DND-41 (cell line): ENCODE results near the gene UBXN2A.

Source experiments
- ATAC-seq: fragments of 200-7000 bp; cut with Tn5 transposase; 3 replicates; pipeline ENCODE4 v1.9.1; 2021; ENCODE audit warnings: low read depth; ENCODE audit not compliant: insufficient read depth
- DNase-seq: peaks from one replicate; pipeline ENCODE4 v3.0.0-alpha.2; 2020
- H2AFZ ChIP-seq: 2 replicates; pipeline ENCODE4 v1.6.0; 2012; ENCODE audit warnings: low read depth, low read length
- H3K27ac ChIP-seq: 2 replicates; pipeline ENCODE4 v1.5.1; 2012; ENCODE audit warnings: low read length, inconsistent platforms
- H3K27me3 ChIP-seq: fragments of 200-600 bp; sonication (generic); 2 replicates; pipeline ENCODE4 v1.6.0; 2012; ENCODE audit warnings: low read length, mild to moderate bottlenecking, inconsistent platforms; ENCODE audit not compliant: insufficient read depth, poor library complexity
- H3K36me3 ChIP-seq: 2 replicates; pipeline ENCODE4 v1.5.1; 2012; ENCODE audit warnings: low read length, inconsistent platforms; ENCODE audit not compliant: insufficient read depth
- H3K4me1 ChIP-seq: 2 replicates; pipeline ENCODE4 v1.5.1; 2012; ENCODE audit warnings: mild to moderate bottlenecking, low read length; ENCODE audit not compliant: insufficient read depth
- H3K4me2 ChIP-seq: 2 replicates; pipeline ENCODE4 v1.6.0; 2012; ENCODE audit warnings: mild to moderate bottlenecking, moderate library complexity, low read length, inconsistent platforms; ENCODE audit not compliant: insufficient read depth
- H3K4me3 ChIP-seq, 2 experiments: fragments of 200-600 bp in 1 of 2; shearing (Covaris generic) in 1 of 2; 2 replicates each; pipeline ENCODE4 v1.5.1; 2012 to 2016; ENCODE audit warnings: inconsistent platforms in 2 of 2, low read length in 2 of 2, mild to moderate bottlenecking in 2 of 2, low read depth in 1 of 2, moderate library complexity in 1 of 2
- H3K79me2 ChIP-seq: 2 replicates; pipeline ENCODE4 v1.6.0; 2012; ENCODE audit warnings: low read length, inconsistent platforms; ENCODE audit not compliant: insufficient read depth
- H3K9ac ChIP-seq: 2 replicates; pipeline ENCODE4 v1.6.0; 2012; ENCODE audit warnings: low read depth, mild to moderate bottlenecking, inconsistent platforms, low read length, moderate library complexity
- H3K9me3 ChIP-seq: 2 replicates; pipeline ENCODE4 v1.5.1; 2012; ENCODE audit warnings: low read length, moderate library complexity, mild to moderate bottlenecking, inconsistent platforms; ENCODE audit not compliant: insufficient read depth, severe bottlenecking
- H4K20me1 ChIP-seq: 2 replicates; pipeline ENCODE4 v1.6.0; 2012; ENCODE audit warnings: low read length; ENCODE audit not compliant: insufficient read depth
- CTCF ChIP-seq: IDR thresholded peaks from 2 replicates; pipeline ENCODE4 v1.5.1; 2012; ENCODE audit warnings: borderline replicate concordance, low read length, moderate library complexity, mild to moderate bottlenecking; ENCODE audit not compliant: poor library complexity, severe bottlenecking; ENCODE audit errors: extremely low read depth
- EZH2 ChIP-seq: IDR thresholded peaks from 3 replicates; pipeline ENCODE4 v1.6.1; 2012; ENCODE audit warnings: borderline replicate concordance, low read depth, mild to moderate bottlenecking, moderate library complexity, low read length, inconsistent platforms; ENCODE audit not compliant: severe bottlenecking

UBXN2A gene

DNA sequence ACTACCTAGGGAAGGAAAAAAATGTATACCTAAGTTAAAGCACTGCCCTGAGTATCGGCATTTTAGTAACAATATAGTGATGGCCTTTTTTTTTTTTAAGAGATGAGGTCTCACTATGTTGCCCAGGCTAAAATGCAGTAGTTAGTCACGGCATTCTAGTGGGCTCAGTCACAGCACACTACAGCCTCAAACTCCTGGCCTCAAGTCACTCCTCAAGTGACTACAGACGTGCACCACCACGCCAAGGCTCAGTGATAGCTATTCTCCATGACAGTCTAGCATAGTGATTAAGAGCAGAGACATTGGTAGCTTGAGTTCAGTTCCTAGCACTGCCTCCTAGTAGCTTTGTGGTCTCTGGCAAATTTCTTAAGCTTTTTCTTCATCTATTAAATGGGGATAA, 27.6 kb downstream of the UBXN2A start:
- H3K27me3 ChIP-seq, result no peaks in the 10 kb centered on the region
- ATAC-seq (no peak), DNase-seq (no peak)
- TF ChIP-seq CTCF (no peak), EZH2 (no peak)
- no peak overlapping the region for H2AFZ ChIP-seq
- no peaks in the 10 kb centered on the region for H3K9me3 ChIP-seq
- no peaks in the 10 kb centered on the region for H4K20me1 ChIP-seq
- no peak overlapping the region for H3K4me2 ChIP-seq
- no peak overlapping the region for H3K27ac ChIP-seq
- H3K9ac ChIP-seq, result no peak overlapping the region
- H3K79me2 ChIP-seq, result peaks cover 4% of the 10 kb centered on the region; the same call in 1 of the 2 replicates
- H3K4me1 ChIP-seq, result no peaks in the 10 kb centered on the region
- H3K36me3 ChIP-seq, result peaks cover 15% of the 10 kb centered on the region; the same call in 1 of the 2 replicates
- no peak overlapping the region for H3K4me3 ChIP-seq

- no peak for TF ChIP-seq CTCF
- TF ChIP-seq EZH2, result no peak
- no peaks in the 10 kb centered on the region for H3K9me3 ChIP-seq
- no peaks in the 10 kb centered on the region for H3K4me1 ChIP-seq
- H3K36me3 ChIP-seq, result peaks cover 26% of the 10 kb centered on the region
- H4K20me1 ChIP-seq, result no peaks in the 10 kb centered on the region
- no peak overlapping the region for H3K4me2 ChIP-seq
- H3K27ac ChIP-seq, result no peak overlapping the region
- H3K27me3 ChIP-seq, result no peaks in the 10 kb centered on the region
- no peak overlapping the region for H3K9ac ChIP-seq
- H3K4me3 ChIP-seq, result no peak overlapping the region
- DNase-seq (no peak), ATAC-seq (no peak)
- H3K79me2 ChIP-seq, result no peaks in the 10 kb centered on the region
- H2AFZ ChIP-seq, result no peak overlapping the region
These were observed 36.6 kb downstream of the UBXN2A start for GRCh38 chr2:23976883-23977282.

GRCh38 chr2:23988371-23988770, 48.1 kb downstream of the UBXN2A start:
- Histone ChIP-seq H3K9me3 (no peaks in the 10 kb centered on the region), H4K20me1 (no peaks in the 10 kb centered on the region), H2AFZ (no peak overlapping the region), H3K4me3 (no peak overlapping the region), H3K36me3 (peaks cover 22% of the 10 kb centered on the region; the same call in 1 of the 2 replicates), H3K4me2 (no peak overlapping the region), H3K9ac (no peak overlapping the region), H3K27me3 (no peaks in the 10 kb centered on the region), H3K27ac (no peak overlapping the region), H3K4me1 (no peaks in the 10 kb centered on the region), H3K79me2 (no peaks in the 10 kb centered on the region)
- TF ChIP-seq CTCF (peak; percentile 47), EZH2 (no peak)
- no peak for DNase-seq
- peak; percentile 60; the same call in 1 of the 3 replicates for ATAC-seq

- H3K27ac ChIP-seq, result no peak overlapping the region
- no peaks in the 10 kb centered on the region for H4K20me1 ChIP-seq
- H3K4me1 ChIP-seq, result no peaks in the 10 kb centered on the region
- no peak overlapping the region for H3K4me3 ChIP-seq
- DNase-seq, result no peak
- no peaks in the 10 kb centered on the region for H3K9me3 ChIP-seq
- no peak overlapping the region for H3K4me2 ChIP-seq
- TF ChIP-seq EZH2 (no peak), CTCF (no peak)
- H3K9ac ChIP-seq, result no peak overlapping the region
- H3K79me2 ChIP-seq, result no peaks in the 10 kb centered on the region
- no peak overlapping the region for H2AFZ ChIP-seq
- no peaks in the 10 kb centered on the region for H3K27me3 ChIP-seq
- H3K36me3 ChIP-seq, result peaks cover 8% of the 10 kb centered on the region; the same call in 1 of the 2 replicates
- ATAC-seq, result no peak
These were observed 52.7 kb downstream of the UBXN2A start for GRCh38 chr2:23992931-23993330.
